Kidney (tissue), 14 donors: ENCODE measurements around the gene ACTN2. TPM values are rescaled to one million over a fixed set of nuclear protein-coding genes. Genes with fewer than 3 reads are reported as not detected.

Experiments used
- DNase-seq, 5 donors: peaks; one replicate each; pipeline ENCODE4 v3.0.0-alpha.2; 2013 to 2020
- FAIRE-seq: peaks from 2 replicates; lab custom pipeline; 2012; peaks lifted over from hg19 to GRCh38; lab: Jason Lieb, UNC
- H3K27ac ChIP-seq, 2 donors: one replicate each; pipeline ENCODE4 v1.7.0; 2013; ENCODE audit warnings: low read depth in 2 of 2, low read length in 2 of 2, inconsistent platforms in 1 of 2
- H3K27me3 ChIP-seq: one replicate; pipeline ENCODE4 v1.7.1; 2013; ENCODE audit warnings: low read length, inconsistent platforms; ENCODE audit not compliant: control insufficient read depth, insufficient read depth
- H3K36me3 ChIP-seq, 3 donors: one replicate each; pipeline versions ENCODE4 v1.7.0 to v1.7.1; 2013; ENCODE audit warnings: low read length in 3 of 3, control low read depth in 1 of 3, inconsistent platforms in 1 of 3; ENCODE audit not compliant: insufficient read depth in 3 of 3, control insufficient read depth in 2 of 3
- H3K4me1 ChIP-seq, 3 donors: one replicate each; pipeline versions ENCODE4 v1.7.0 to v1.7.1; 2013; ENCODE audit warnings: low read length in 3 of 3, inconsistent platforms in 1 of 3, low read depth in 1 of 3; ENCODE audit not compliant: control insufficient read depth in 2 of 3, insufficient read depth in 2 of 3
- H3K4me3 ChIP-seq, 3 donors: one replicate each; pipeline versions ENCODE4 v1.7.0 to v1.8.1; 2013; ENCODE audit warnings: low read length in 3 of 3, control low read depth in 1 of 3, inconsistent platforms in 1 of 3
- H3K9ac ChIP-seq, 3 donors: one replicate each; pipeline versions ENCODE4 v1.7.0 to v1.7.1; 2013; ENCODE audit warnings: low read length in 3 of 3, control low read depth in 1 of 3, inconsistent platforms in 1 of 3
- H3K9me3 ChIP-seq, 3 donors: one replicate each; pipeline versions ENCODE4 v1.7.0 to v1.7.1; 2013; ENCODE audit warnings: low read length in 3 of 3, control low read depth in 1 of 3, inconsistent platforms in 1 of 3; ENCODE audit not compliant: control insufficient read depth in 2 of 3, insufficient read depth in 1 of 3
- CTCF ChIP-seq: IDR thresholded peaks from 3 replicates; pipeline ENCODE4 v1.5.1; 2012; ENCODE audit warnings: mild to moderate bottlenecking, moderate library complexity, borderline replicate concordance; ENCODE audit not compliant: insufficient read depth; ENCODE audit errors: extremely low read depth
- intact Hi-C: fragments of 100-400 bp; cut with DNase I; formaldehyde crosslinking; loops from one replicate; pipeline ENCODE4 v1.11.1; 2022
- polyA plus RNA-seq: library from polyadenylated mRNA; stranded (reverse); fragments of 350-450 nt; fragmentation: Illumina TruSeq; extraction: RNeasy Lipid Tissue Mini Kit (QIAGEN cat#74804); gene quantifications from one replicate; pipeline ENCODE4 v1.2.3, GENCODE V29; 2014; ENCODE audit warnings: low read depth, low replicate concordance; ENCODE audit not compliant: insufficient read depth
- total RNA-seq: library from RNA; stranded (reverse); fragmentation: NEBNext Ultra II Directional; extraction: Animal tissue kit (Norgen Biotek cat#: 25700); gene quantifications from one replicate; pipeline ENCODE4 v1.2.1, GENCODE V29; 2021
- donor health status: control.
- donor health status: control.
- donor health status: control.
- donor health status: control.
- donor health status: control.
- donor health status: DM: yes; HTN: yes; CAD: no.
- donor health status: Normal renal cell carcinoma (clear cell type).

ACTN2 gene
- total and polyA plus RNA-seq, 2 donors from 2014 or later, result 0.60 to 1.6 TPM

DNA sequence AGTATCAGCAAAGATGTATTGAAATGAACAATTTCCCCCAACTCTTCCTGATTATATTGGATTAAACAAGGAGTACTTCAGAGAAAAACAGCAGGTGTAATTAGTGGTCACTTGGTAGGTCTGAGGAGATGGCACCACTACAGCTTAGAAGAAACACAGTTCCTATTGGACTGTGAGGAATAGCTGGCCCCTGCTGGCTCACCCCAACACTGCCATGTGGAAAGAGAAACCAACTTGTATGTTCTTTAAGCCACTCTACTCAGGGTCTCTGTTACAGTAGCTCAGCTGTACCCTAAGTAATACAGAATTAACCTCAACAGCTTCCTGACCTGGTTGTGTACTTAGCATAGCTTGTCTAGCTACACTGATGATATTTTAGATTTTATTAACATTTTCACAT lies 82.3 kb downstream of the ACTN2 start:
- no peak overlapping the region for H3K4me3 ChIP-seq
- H3K27ac ChIP-seq, result no peak overlapping the region
- no peak overlapping the region for H3K9ac ChIP-seq
- H3K27me3 ChIP-seq, result no peaks in the 10 kb centered on the region
- intact Hi-C loops, result no loop called here
- no peaks in the 10 kb centered on the region for H3K9me3 ChIP-seq
- FAIRE-seq, result no peak
- H3K4me1 ChIP-seq, result peaks cover 0 to 3% (median 0%) of the 10 kb centered on the region in 3 donors
- H3K36me3 ChIP-seq, result no peaks in the 10 kb centered on the region
- TF ChIP-seq CTCF, result no peak
- DNase-seq, result no peak

DNA sequence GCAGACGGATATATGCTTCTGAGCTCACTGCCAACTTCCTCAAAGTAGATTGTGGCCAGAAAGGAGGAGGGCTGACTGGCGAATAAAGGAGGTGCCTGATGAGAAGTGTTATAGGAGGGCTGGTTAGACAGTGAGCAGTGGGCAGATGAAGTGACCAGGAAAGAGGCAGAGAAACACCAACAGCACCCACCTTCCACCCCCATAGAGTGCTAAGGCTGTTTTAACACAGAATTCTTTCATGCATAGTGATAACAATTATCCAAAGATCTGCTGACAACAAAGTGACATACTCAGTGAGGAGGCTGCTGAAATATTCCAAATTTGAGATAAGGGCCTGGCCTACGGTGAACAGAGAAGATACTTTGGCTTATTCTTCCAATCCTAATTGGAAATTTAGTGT lies 87.6 kb downstream of the ACTN2 start:
- intact Hi-C loops, result no loop called here
- H3K4me1 ChIP-seq, result no peaks in the 10 kb centered on the region
- H3K36me3 ChIP-seq, result no peaks in the 10 kb centered on the region
- no peak for TF ChIP-seq CTCF
- FAIRE-seq (no peak), DNase-seq (no peak)
- H3K27me3 ChIP-seq, result no peaks in the 10 kb centered on the region
- H3K9me3 ChIP-seq, result peaks cover 0 to 1% (median 0%) of the 10 kb centered on the region in 3 donors
- H3K27ac ChIP-seq, result no peak overlapping the region
- H3K4me3 ChIP-seq, result no peak overlapping the region
- H3K9ac ChIP-seq, result no peak overlapping the region

GRCh38 chr1:236774926-236775325 lies 88.6 kb downstream of the ACTN2 start:
- intact Hi-C loops, result no loop called here
- Histone ChIP-seq H3K36me3 (no peaks in the 10 kb centered on the region), H3K27me3 (no peaks in the 10 kb centered on the region), H3K9me3 (peaks cover 0 to 7% (median 0%) of the 10 kb centered on the region in 3 donors), H3K9ac (no peak overlapping the region), H3K4me1 (no peaks in the 10 kb centered on the region), H3K4me3 (no peak overlapping the region), H3K27ac (no peak overlapping the region)
- FAIRE-seq (no peak), DNase-seq (no peak)
- TF ChIP-seq CTCF, result peak; percentile 48

DNA sequence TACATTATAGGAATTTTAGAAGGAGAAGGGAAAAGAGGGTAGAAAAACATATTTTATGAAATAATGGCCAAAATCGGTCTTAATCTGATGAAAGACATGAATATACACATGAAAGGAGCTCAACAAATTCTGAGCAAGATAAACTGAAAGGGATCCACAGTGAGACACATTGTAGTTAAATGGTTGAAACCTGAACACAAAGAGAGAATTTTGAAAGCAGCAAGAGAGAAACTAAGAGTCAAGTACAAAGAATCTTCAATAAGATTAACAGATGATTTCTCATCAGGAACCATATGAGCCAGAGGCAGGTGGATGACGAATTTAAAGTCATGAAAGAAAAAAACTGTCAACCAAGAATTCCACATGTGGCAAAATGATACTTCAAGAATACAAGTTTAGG lies 93.0 kb downstream of the ACTN2 start:
- Histone ChIP-seq H3K27me3 (no peaks in the 10 kb centered on the region), H3K4me3 (no peak overlapping the region), H3K9ac (no peak overlapping the region), H3K36me3 (no peaks in the 10 kb centered on the region), H3K9me3 (peaks cover 0 to 7% (median 0%) of the 10 kb centered on the region in 3 donors), H3K27ac (no peak overlapping the region), H3K4me1 (no peaks in the 10 kb centered on the region)
- DNase-seq (no peak), FAIRE-seq (no peak)
- intact Hi-C loops, result no loop called here
- no peak for TF ChIP-seq CTCF
